Measurements from ENCODE around the gene TLR9. TPM values are rescaled to one million over a fixed set of nuclear protein-coding genes. Genes with fewer than 3 reads are reported as not detected.

The TLR9 gene
- total RNA-seq, 1 experiment from 2014 or later = not detected

- CTCF ChIA-PET = interaction anchor here (0.7 to 1.3 kb wide), 2 partner anchors 22 to 45 kb away, joined by 3 to 4 read pairs; no protein-coding TSS in a partner anchor
- H3K27me3 Mint-ChIP-seq (ENCODE audit: low read depth) = peaks cover 2% of the 10 kb centered on the region; the same call in 1 of the 2 replicates
- no peaks in the 10 kb centered on the region for H3K9me3 Mint-ChIP-seq
Observed at GRCh38 chr3:52175416-52176179, 49.8 kb downstream of the TLR9 start.

More at GRCh38 chr3:52175416-52176179, 49.8 kb downstream of the TLR9 start:
- Mint-ChIP-seq H3K27ac (no peak overlapping the region), H3K4me3 (no peak overlapping the region), H3K4me1 (peaks cover 11% of the 10 kb centered on the region; the same call in 1 of the 2 replicates), H3K36me3 (no peaks in the 10 kb centered on the region)
- POLR2A ChIA-PET = no interaction called here
- ATAC-seq (no peak), DNase-seq (ENCODE audit: low spot score) (no peak)
- TF ChIP-seq, protein P1, sequence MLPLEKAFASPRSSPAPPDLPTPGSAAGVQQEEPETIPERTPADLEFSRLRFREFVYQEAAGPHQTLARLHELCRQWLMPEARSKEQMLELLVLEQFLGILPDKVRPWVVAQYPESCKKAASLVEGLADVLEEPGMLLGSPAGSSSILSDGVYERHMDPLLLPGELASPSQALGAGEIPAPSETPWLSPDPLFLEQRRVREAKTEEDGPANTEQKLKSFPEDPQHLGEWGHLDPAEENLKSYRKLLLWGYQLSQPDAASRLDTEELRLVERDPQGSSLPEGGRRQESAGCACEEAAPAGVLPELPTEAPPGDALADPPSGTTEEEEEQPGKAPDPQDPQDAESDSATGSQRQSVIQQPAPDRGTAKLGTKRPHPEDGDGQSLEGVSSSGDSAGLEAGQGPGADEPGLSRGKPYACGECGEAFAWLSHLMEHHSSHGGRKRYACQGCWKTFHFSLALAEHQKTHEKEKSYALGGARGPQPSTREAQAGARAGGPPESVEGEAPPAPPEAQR (CRISPR knock-in tag; IDR thresholded peaks at IDR 0.05) = no peak
- no peak for TF ChIP-seq SMAD4 (CRISPR knock-in tag; IDR thresholded peaks at IDR 0.05)
- TF ChIP-seq CBFB (CRISPR knock-in tag; IDR thresholded peaks at IDR 0.05; ENCODE audit: low read depth) = no peak
- TF ChIP-seq ZNF423 (CRISPR knock-in tag; IDR thresholded peaks at IDR 0.05) = no peak
- no peak for TF ChIP-seq ZBTB21 (CRISPR knock-in tag; IDR thresholded peaks at IDR 0.05; ENCODE audit: borderline replicate concordance)
- TF ChIP-seq, protein P2, sequence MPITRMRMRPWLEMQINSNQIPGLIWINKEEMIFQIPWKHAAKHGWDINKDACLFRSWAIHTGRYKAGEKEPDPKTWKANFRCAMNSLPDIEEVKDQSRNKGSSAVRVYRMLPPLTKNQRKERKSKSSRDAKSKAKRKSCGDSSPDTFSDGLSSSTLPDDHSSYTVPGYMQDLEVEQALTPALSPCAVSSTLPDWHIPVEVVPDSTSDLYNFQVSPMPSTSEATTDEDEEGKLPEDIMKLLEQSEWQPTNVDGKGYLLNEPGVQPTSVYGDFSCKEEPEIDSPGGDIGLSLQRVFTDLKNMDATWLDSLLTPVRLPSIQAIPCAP (CRISPR knock-in tag; IDR thresholded peaks at IDR 0.05) = no peak
- TF ChIP-seq HMGXB4 (CRISPR knock-in tag; IDR thresholded peaks at IDR 0.05) = no peak
- TF ChIP-seq EMX1 (CRISPR knock-in tag; IDR thresholded peaks at IDR 0.05) = no peak
- TF ChIP-seq TEAD1 (CRISPR knock-in tag; IDR thresholded peaks at IDR 0.05) = no peak
- TF ChIP-seq PREB (CRISPR knock-in tag; IDR thresholded peaks at IDR 0.05; ENCODE audit: borderline replicate concordance) = no peak
- TF ChIP-seq, protein P3, sequence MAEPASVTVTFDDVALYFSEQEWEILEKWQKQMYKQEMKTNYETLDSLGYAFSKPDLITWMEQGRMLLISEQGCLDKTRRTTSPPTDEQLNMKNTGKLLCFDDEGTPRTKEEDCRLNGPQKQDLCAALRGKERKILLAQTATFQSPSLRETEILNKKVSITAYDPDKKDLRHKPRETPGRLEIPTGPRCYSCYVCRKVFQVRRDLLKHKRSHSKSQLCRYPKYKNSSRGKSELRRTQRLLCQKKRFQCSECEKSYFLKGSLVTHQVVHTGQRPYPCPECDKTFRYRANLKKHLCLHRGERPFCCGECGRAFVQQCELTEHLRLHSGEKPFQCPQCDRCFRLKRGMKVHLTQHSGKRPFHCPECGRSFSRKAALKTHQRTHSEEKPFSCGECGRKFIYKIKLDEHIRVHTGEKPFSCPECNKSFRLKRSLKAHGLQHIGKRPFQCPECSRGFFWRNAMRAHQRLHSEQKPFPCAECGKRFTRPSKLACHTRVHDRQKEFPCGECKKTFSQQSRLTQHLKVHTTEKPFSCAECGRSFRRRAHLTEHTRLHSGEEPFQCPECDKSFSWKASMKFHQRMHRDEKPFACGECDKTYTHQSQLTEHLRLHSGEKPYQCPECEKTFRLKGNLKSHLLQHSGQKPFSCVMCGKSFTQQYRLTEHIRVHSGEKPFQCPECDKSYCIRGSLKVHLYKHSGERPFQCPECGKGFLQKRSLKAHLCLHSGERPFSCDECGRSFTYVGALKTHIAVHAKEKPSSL (CRISPR knock-in tag; conservative IDR thresholded peaks at IDR 0.05) = no peak
- no peak for TF ChIP-seq ZNF281 (CRISPR knock-in tag; IDR thresholded peaks at IDR 0.05)
- TF ChIP-seq, protein P4, sequence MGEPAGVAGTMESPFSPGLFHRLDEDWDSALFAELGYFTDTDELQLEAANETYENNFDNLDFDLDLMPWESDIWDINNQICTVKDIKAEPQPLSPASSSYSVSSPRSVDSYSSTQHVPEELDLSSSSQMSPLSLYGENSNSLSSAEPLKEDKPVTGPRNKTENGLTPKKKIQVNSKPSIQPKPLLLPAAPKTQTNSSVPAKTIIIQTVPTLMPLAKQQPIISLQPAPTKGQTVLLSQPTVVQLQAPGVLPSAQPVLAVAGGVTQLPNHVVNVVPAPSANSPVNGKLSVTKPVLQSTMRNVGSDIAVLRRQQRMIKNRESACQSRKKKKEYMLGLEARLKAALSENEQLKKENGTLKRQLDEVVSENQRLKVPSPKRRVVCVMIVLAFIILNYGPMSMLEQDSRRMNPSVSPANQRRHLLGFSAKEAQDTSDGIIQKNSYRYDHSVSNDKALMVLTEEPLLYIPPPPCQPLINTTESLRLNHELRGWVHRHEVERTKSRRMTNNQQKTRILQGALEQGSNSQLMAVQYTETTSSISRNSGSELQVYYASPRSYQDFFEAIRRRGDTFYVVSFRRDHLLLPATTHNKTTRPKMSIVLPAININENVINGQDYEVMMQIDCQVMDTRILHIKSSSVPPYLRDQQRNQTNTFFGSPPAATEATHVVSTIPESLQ (CRISPR knock-in tag; IDR thresholded peaks at IDR 0.05) = no peak
- TF ChIP-seq ATF3 (CRISPR knock-in tag; conservative IDR thresholded peaks at IDR 0.05) = no peak
- TF ChIP-seq MYBL2 (CRISPR knock-in tag; IDR thresholded peaks at IDR 0.05) = no peak
- no peak for TF ChIP-seq JAZF1 (CRISPR knock-in tag; IDR thresholded peaks at IDR 0.05)
- no peak for TF ChIP-seq GABPB1 (CRISPR knock-in tag; IDR thresholded peaks at IDR 0.05)
- no peak for TF ChIP-seq GRHL2 (CRISPR knock-in tag; IDR thresholded peaks at IDR 0.05; ENCODE audit: insufficient replicate concordance, severe bottlenecking)
- TF ChIP-seq SOX15 (CRISPR knock-in tag; IDR thresholded peaks at IDR 0.05) = no peak
